Measurements from ENCODE around the gene ZNF692.
"Not testable (repeated sequence)": the region's sequence is repeated elsewhere in the genome, so short reads cannot be mapped to it uniquely, and the experiment has no call there.

Gene ZNF692

GRCh38 chr1:248805876-248806275, 53.0 kb downstream of the ZNF692 start:
- no peak for DNase-seq

DNA sequence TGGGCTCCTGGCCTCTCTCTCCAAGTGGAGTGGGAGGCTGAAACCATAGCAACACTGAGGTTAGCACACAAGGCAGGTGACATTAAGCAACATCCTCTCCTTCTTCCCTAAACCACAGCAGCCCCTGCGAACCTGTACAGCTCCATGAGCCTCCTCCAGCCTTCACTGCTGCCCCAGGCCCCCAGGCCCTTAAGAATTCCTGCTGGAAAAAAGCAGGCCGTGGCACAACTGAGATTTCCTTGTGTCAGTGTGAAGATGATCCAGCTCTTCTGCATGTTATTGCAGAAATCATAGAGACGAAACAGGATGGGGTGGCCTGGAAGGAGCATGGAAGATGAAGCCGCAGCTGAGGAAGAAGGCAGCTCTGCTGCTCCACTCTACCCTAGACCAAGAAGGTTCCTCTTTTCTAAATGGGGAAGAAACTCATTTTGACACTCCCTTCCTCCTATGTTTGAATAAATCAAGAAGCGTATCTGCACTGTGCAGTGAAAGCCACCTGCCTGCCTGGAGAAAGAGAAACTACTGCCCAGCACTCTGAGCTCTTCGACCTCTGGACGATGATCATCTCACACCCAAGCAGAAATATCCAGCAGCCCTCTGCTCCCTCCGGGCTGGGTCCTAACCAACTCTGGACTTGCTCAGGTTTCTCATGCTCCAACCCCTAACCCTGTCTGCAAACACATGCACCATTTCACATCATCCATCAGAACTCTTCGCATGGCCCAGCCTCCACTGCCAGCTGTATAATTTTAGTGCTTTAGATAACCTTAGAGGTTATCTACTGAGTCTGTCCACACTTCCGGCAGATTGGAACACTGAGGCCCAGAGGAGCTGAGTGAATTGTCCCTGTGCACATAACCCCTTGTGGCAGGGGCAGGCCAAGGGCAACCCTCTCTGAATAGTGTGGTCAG, 53.9 kb downstream of the ZNF692 start:
- no peak for DNase-seq

GRCh38 chr1:248803501-248803900, 55.4 kb downstream of the ZNF692 start:
- DNase-seq, result not testable (repeated sequence)

GRCh38 chr1:248802454-248802853, 56.4 kb downstream of the ZNF692 start:
- no peak for DNase-seq

- no peak for DNase-seq
Observed at GRCh38 chr1:248800459-248800858, 58.4 kb downstream of the ZNF692 start.
